HL-60/S4 treated with phorbol 12-myristate 13-acetate at 8.2 ng/mL for 4 days and 3 days (cell line): ENCODE measurements around the gene POLN.

ENCODE experiments used
- in situ Hi-C: fragments of 300-500 bp; cut with MboI; formaldehyde crosslinking; loops from 2 replicates; pipeline ENCODE4 v1.15.0; 2022; ENCODE audit warnings: low sequenced_read_pairs

Gene POLN

DNA sequence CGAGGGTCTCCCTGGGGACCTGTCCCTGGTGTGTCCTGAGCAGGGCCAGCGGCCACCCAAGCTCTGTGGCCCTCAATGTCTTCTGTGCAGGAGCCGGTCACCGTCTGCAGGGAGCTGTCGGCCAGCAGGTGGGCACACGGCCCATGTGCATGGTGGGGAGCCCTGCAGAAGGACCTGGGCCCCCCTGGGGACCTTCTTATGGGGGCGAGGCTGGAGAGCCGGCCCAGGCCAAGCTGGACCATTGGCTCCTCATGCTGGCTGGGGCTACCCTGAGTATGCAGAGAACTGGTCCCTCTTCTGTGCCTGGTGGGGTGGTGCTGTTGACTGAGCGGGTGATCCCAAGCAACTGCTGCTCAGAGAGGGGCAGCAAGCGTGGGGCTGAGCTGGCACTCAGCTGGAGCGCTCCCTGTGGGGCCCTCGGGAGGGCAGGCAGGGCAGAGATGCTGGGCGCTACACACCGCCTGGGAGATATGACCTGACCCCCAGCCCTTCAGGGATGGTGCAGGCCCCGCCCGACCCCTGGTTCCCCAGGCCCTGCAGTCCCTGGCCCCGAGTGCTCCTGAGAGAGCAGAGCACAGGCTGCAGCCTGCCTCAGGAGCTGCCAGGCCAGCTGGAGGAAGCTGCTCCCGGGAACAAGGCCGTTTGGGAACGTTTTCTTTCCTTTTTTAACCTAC lies 168.0 kb downstream of the POLN start:
- in situ Hi-C loops = no loop called here

DNA sequence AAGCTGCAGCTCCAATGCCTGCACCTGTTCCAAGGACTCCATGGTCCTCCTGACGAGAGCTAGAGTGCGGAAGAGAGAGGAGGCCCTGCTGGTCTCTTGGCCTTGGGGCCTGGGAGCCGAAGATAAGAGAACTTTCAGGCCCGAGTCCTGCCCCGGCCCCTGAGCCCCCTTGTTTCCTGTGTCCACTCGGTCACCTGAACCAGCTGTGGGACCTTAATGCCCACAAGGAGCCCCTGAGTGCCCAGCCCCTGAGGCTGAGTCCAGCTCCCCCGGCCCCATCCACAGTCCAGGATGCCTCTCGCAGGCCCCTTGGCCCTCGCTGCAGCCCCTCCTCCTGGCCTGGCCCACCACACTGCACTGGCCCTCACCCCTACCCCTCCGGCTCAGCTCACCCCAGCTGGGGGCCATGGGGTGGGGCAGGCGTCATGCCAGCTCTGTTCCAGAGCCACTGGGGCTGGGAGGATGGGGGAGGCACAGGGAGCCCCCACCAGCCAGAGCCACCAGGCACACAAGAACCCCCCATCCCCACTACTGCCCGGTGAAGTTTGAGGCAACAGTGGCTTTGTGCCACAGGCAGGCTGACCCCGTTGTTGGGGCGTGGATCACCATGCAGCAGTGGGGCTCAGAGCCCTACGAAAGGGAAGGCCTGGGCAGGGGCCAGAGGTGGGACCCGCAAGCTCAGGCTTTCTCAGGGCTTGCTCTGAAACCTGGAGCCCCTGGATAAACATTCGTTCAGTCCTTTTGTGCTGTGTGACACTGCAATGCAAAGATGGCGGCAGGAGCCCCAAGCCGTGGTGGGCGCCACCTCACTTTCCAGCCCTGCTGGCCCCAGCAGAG lies 168.7 kb downstream of the POLN start:
- in situ Hi-C loops = no loop called here

GRCh38 chr4:2071912-2072867 lies 169.7 kb downstream of the POLN start:
- in situ Hi-C loops = no loop called here

DNA sequence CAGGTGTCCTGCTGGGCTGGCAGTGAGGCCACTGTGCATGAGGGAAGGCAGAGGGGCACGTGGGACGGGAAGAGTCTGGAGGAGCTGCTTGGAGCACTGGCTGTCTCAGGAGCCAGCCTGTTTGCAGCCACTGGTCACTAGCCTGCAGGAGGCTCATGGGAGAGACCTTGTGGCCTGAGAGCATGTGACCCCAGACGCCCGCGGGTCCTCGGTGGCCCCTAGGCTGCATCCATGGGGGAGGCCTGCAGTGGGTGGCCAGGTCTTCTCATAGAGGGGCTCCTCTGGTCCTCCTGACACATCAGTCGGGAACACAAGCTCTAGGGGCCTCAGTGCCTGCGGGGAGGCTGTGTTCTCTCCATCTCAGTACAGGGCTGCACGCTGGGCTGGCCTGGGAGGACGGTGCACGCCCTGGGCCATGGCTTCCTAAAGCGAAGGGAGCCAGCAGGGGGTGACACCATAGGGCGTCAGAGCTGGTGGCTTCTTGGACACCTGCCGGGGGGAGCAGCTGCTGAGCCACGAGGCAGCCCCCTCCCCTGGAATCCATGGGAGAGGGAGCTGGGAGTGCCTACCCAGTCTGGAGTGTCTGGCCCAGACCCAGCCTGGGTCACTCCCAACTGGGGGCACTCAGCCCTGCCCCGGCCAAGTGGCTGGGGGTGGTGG lies 170.5 kb downstream of the POLN start:
- in situ Hi-C loops = no loop called here

GRCh38 chr4:2070421-2071251 lies 171.3 kb downstream of the POLN start:
- in situ Hi-C loops = no loop called here

DNA sequence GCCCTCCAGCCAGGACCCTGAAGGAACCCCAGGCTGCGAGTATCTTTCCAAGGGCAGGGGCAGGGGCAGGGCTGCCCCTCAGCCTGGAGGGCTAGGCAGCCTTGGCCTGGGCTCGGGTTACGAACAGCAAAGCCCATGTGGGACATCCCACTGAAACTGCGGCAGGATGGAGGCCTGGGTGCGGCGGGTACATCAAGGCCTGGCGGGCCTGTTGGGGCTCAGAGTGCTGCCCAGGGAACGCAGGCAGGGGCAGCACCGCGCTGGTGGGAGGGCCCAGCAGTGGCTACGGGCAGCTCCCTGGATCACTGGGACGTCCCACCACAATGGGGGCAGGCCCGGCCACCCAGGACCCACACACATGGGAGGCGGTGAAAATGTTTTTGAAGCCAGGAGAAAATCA lies 171.9 kb downstream of the POLN start:
- in situ Hi-C loops = no loop called here

DNA sequence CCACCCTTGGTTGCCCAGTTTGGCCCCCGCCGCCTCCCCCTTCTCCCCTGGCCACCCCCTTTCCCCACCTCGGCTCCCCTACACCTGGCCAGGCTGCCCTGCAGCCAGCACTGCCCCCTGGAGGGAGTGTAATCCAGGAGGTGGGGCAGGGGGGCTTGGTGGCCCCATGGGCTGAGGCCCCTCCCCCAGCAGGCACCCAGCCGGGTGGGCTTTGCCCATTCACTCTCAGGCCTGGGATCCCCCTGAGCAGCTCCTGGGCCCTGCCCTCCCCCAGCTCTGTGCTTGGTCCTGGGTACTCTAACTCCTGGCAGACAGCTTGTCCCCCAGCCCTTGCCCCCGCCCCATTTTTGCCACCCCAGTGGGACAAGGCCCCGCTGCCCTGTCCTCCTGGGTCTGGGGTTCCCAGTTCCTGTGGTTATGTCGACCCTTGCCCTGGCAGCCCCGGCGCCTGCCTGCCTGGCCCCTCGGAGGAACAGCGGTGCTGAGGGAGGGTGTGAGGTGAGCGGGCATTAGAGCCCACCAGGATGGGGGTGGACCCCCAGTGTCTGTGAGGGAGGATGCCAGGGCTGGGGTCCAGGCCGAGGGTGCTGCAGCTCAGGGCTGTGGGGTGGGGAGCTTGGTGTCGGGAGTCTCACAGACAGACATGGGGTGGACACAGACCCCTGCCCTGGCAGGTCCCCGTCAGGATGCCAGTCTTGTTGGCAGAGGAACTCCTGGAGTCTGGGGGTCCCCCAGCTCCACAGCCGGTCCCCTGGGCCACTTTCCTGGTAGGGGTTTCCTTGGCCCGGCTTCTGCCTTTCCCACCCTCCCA lies 172.6 kb downstream of the POLN start:
- in situ Hi-C loops = no loop called here

DNA sequence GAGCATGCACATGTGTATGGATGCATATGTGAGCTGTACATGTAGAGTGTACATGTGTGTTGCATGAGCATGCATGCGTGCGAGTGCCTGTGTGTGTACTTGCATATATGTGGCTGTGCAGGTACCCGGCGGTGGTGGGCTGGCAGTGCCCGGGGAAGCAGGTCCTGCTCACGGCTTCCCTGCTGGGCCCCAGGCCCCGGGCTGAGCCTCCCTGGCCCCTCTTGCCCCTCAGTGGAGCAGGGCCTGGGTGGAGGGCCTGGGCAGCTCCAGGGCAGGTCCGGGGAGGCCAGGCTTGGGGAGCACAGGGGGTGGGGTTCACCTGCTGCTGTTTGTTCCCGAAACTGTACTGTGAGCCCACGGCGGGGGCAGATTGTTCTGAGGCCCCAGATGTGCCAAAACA lies 173.4 kb downstream of the POLN start:
- in situ Hi-C loops = no loop called here

GRCh38 chr4:2068198-2068470 lies 173.8 kb downstream of the POLN start:
- in situ Hi-C loops = no loop called here

- in situ Hi-C loops = no loop called here
Measured at GRCh38 chr4:2067446-2068197, 174.3 kb downstream of the POLN start.

- in situ Hi-C loops = no loop called here
Measured at GRCh38 chr4:2066571-2067445, 175.1 kb downstream of the POLN start.

- in situ Hi-C loops = no loop called here
Measured at GRCh38 chr4:2066011-2066551, 175.8 kb downstream of the POLN start.

DNA sequence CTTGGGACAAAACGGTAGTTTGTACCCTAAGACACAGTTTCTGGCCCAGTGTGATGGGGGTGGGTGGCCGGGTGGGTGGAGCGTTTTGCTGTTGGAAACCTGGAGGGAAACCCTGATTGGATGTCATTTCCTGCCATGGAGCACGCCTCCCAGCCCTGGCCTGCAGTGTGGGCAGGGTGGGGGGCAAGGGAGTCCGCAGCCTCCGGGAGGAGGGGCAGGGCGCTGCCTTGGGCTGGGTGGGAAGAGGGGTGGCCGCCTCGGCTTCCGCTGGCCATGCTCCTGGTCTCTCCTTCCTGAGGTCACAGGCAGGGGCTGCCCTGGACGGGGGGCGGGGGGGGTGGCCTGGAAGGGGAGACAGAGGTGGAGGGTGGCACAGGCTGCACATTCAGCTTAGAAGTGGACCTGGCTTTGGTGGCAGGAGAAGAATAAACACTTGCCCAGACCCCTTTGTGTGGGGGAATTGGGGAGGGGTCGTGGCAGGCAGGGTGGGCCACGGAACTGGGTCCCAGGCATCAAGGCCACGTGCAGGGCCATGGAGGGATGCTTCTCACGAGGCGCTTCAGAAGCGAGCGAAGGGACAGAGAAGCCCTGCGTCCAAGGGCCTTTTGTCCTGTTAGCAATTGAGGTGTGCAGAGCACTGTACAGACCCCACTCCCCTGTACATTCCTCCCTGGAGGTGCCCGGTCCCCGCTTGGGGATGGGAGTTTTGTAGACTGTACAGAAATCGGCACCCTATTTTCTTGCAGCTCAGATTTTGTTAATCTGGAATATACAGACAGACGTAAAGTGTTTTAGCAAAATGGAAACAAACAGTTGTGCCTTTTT lies 176.6 kb downstream of the POLN start:
- in situ Hi-C loops = no loop called here

DNA sequence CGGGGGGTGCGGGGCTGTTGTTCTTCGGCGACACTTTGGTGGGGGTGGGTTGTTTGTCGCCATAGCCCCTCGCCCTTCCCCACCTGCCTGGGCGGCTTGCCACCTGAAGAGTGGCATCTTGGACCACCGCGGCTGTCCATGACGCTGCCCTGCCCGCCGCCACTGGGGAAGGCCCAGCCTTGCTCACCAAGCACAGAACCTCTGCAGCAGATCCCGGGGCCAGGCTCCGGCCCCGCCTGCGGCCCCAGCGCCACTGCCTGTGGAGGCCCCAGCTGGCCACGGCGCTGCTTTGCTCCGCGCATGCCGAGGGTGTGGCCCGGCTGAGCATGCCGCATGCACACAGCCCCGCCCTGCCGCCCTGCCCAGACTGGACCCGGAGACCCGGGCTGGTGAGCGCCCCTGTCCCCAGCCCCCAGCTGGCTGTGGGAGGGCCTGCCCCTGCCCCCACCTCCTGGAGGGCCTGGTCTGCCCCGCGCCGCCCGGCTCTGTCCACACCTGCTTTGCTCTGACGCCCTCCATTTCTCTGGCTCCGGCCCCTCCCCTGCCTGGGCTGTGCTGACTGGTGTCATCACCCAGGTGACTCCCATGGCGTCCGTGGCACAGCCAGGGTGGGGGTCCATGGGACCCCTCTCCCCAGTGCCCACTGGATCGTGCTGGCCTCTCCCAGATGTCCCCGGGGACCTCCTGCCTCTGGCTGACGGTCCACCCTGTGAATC lies 177.5 kb downstream of the POLN start:
- in situ Hi-C loops = no loop called here

DNA sequence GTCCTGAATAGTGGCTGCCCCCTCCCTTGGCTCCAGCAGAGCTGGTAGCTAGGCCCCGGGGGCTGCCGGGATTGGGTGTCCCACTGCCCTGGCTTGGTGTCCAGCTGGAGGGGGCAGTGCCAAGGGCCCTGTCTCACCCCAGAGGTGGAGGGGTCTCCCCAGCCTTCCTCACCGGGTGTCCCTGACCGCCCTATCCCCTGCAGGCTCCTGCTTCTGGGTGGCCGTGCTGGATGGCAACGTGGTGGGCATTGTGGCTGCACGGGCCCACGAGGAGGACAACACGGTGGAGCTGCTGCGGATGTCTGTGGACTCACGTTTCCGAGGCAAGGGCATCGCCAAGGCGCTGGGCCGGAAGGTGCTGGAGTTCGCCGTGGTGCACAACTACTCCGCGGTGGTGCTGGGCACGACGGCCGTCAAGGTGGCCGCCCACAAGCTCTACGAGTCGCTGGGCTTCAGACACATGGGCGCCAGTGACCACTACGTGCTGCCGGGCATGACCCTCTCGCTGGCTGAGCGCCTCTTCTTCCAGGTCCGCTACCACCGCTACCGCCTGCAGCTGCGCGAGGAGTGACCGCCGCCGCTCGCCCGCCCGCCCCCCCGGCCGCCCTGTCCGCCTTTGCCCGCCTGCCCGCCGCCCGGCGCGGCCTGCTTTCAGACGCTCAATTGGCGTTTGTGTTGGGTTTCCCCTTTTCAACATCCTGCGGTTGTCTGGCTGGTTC lies 178.2 kb downstream of the POLN start:
- in situ Hi-C loops = no loop called here
